WTC11 (cell line): ENCODE measurements around the gene TFB1M. TPM values are rescaled to one million over a fixed set of nuclear protein-coding genes. Genes with fewer than 3 reads are reported as not detected.

Experiments
- ATAC-seq: fragments of 200-7000 bp; cut with Tn5 transposase; 2 replicates; pipeline ENCODE4 v1.10.0; 2021; ENCODE audit warnings: mild to moderate bottlenecking, moderate library complexity
- CTCF ChIA-PET: fragments of 300-600 bp; sonication (Branson Sonifier 250); formaldehyde crosslinking; loops from one replicate; lab custom pipeline; 2021; ENCODE audit warnings: antibody characterized with exemption; lab: Charles Lee
- POLR2A ChIA-PET: fragments of 350-600 bp; sonication (Branson Sonifier 250); formaldehyde crosslinking; loops from one replicate; lab custom pipeline; 2021; ENCODE audit warnings: antibody characterized with exemption; lab: Charles Lee
- DNase-seq: peaks from one replicate; pipeline ENCODE4 v3.0.0; 2021; ENCODE audit warnings: low spot score
- H3K27ac Mint-ChIP-seq: 2 replicates; pipeline ENCODE4 v1.8.0; 2021; ENCODE audit warnings: mixed read lengths
- H3K27me3 Mint-ChIP-seq: 2 replicates; pipeline ENCODE4 v1.8.0; 2021; ENCODE audit warnings: low read depth, mild to moderate bottlenecking, moderate library complexity, mixed read lengths
- H3K36me3 Mint-ChIP-seq: 2 replicates; pipeline ENCODE4 v1.8.0; 2021; ENCODE audit warnings: mixed read lengths
- H3K4me1 Mint-ChIP-seq: 2 replicates; pipeline ENCODE4 v1.8.0; 2022; ENCODE audit warnings: mixed read lengths
- H3K4me3 Mint-ChIP-seq: 2 replicates; pipeline ENCODE4 v1.8.0; 2021; ENCODE audit warnings: mild to moderate bottlenecking, moderate library complexity, mixed read lengths
- H3K9me3 Mint-ChIP-seq: 2 replicates; pipeline ENCODE4 v1.8.0; 2021; ENCODE audit warnings: mixed read lengths
- E2F5 ChIP-seq: sonication (generic); formaldehyde crosslinking; IDR thresholded peaks from 2 replicates; pipeline ENCODE4 v1.8.1; 2022; ENCODE audit warnings: mild to moderate bottlenecking, moderate library complexity, missing genetic modification reagents
- EMX1 ChIP-seq: fragments of 250-450 bp; sonication (Bioruptor Pico); IDR thresholded peaks from 2 replicates; pipeline ENCODE4 v1.8.0; 2021; ENCODE audit warnings: mild to moderate bottlenecking
- GTF2I ChIP-seq: fragments of 250-450 bp; sonication (Bioruptor Pico); conservative IDR thresholded peaks from 2 replicates; pipeline ENCODE4 v1.4.0; 2021; ENCODE audit warnings: mild to moderate bottlenecking
- HMGXB4 ChIP-seq: sonication (generic); formaldehyde crosslinking; IDR thresholded peaks from 2 replicates; pipeline ENCODE4 v1.8.1; 2023; ENCODE audit warnings: mild to moderate bottlenecking, moderate library complexity, missing genetic modification reagents
- JUN ChIP-seq: sonication (generic); formaldehyde crosslinking; IDR thresholded peaks from 2 replicates; pipeline ENCODE4 v1.8.0; 2023; ENCODE audit warnings: mild to moderate bottlenecking, missing genetic modification reagents
- MAX ChIP-seq: sonication (generic); formaldehyde crosslinking; IDR thresholded peaks from 2 replicates; pipeline ENCODE4 v1.8.0; 2022; ENCODE audit warnings: mild to moderate bottlenecking, missing genetic modification reagents
- MYBL2 ChIP-seq: sonication (generic); formaldehyde crosslinking; IDR thresholded peaks from 2 replicates; pipeline ENCODE4 v1.8.1; 2023; ENCODE audit warnings: mild to moderate bottlenecking, moderate library complexity, missing genetic modification reagents
- NFATC4 ChIP-seq: fragments of 250-450 bp; sonication (Bioruptor Pico); IDR thresholded peaks from 2 replicates; pipeline ENCODE4 v1.9.0; 2021; ENCODE audit warnings: mild to moderate bottlenecking
- NR1H2 ChIP-seq: sonication (generic); formaldehyde crosslinking; IDR thresholded peaks from 2 replicates; pipeline ENCODE4 v1.9.0; 2021; ENCODE audit warnings: mild to moderate bottlenecking, moderate library complexity, missing genetic modification reagents
- ZNF416 ChIP-seq: fragments of 250-450 bp; sonication (Bioruptor Pico); IDR thresholded peaks from 2 replicates; pipeline ENCODE4 v1.9.0; 2021; ENCODE audit warnings: mild to moderate bottlenecking, inconsistent platforms
- ZNF425 ChIP-seq: fragments of 250-450 bp; sonication (Bioruptor Pico); conservative IDR thresholded peaks from 2 replicates; pipeline ENCODE4 v1.9.0; 2021; ENCODE audit warnings: mild to moderate bottlenecking
- total RNA-seq: library from RNA; stranded (reverse); gene quantifications from 3 replicates; pipeline ENCODE4 v1.2.3, GENCODE V29; 2021
- TF ChIP-seq, protein P1 (sequence below): sonication (generic); formaldehyde crosslinking; IDR thresholded peaks from 2 replicates; pipeline ENCODE4 v1.8.1; 2022; ENCODE audit warnings: low read depth, mild to moderate bottlenecking, moderate library complexity, missing genetic modification reagents, borderline replicate concordance
- TF ChIP-seq, protein P2 (sequence below): sonication (generic); formaldehyde crosslinking; IDR thresholded peaks from 2 replicates; pipeline ENCODE4 v1.8.1; 2023; ENCODE audit warnings: mild to moderate bottlenecking, missing genetic modification reagents, moderate library complexity
- TF ChIP-seq, protein P3 (sequence below): fragments of 250-450 bp; sonication (Bioruptor Pico); IDR thresholded peaks from 2 replicates; pipeline ENCODE4 v2.1.2; 2022; ENCODE audit warnings: mild to moderate bottlenecking, moderate library complexity

The TFB1M gene
- total RNA-seq, 1 experiment from 2014 or later: 41.8 TPM

DNA sequence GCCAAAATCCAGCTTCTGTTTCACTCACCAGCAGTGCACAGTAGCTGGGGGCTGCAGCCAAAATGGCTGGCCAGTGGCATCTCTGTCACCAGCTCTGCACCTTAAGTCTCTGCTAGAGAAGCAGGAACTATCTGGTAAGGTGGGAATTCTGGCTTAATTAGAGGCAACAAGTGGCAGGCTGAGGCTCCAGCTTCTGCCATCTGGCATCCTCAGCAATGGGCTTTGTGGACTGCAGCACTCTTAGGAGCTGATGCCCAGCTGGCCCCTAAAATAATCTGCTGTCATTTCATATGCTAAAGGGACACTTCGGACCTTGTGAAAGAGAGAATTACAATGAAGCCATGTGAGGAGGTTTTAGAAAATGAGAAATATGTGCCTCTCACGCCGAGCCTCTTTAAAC lies 55.1 kb downstream of the TFB1M start (continued):
- no peak for TF ChIP-seq HMGXB4 (CRISPR knock-in tag)

DNA sequence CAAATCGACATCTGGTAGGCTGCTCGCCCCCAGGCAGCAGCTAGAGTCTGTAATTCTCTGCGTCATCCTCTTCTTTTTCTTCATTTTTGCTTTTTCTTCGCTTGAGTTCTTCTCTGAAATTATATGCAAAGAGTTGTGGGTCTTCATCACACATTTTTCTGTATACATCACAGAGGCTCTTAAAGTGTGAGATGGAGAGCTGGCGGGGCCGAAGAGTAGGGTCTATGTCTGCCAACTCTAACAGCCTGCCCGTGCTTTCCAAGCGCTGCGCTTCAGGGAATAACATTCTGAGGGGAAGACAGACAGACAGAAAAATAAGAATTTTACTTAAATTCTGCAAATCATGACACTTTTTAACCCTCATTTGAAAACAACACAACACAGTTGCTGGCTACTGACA lies 56.5 kb downstream of the TFB1M start:
- CTCF ChIA-PET: interaction anchor here (0.8 to 3.4 kb wide), 3 partner anchors 10 to 80 kb away, joined by 3 to 14 read pairs (median 4); no protein-coding TSS in a partner anchor

More for the DNA sequence above, 56.5 kb downstream of the TFB1M start:
- no peak for TF ChIP-seq E2F5
- TF ChIP-seq ZNF425 (CRISPR knock-in tag): no peak
- no peak for TF ChIP-seq JUN (CRISPR knock-in tag)
- TF ChIP-seq EMX1: no peak
- TF ChIP-seq, protein P1, sequence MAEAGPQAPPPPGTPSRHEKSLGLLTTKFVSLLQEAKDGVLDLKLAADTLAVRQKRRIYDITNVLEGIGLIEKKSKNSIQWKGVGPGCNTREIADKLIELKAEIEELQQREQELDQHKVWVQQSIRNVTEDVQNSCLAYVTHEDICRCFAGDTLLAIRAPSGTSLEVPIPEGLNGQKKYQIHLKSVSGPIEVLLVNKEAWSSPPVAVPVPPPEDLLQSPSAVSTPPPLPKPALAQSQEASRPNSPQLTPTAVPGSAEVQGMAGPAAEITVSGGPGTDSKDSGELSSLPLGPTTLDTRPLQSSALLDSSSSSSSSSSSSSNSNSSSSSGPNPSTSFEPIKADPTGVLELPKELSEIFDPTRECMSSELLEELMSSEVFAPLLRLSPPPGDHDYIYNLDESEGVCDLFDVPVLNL (CRISPR knock-in tag): no peak
- no peak for TF ChIP-seq ZNF416 (CRISPR knock-in tag)
- TF ChIP-seq, protein P2, sequence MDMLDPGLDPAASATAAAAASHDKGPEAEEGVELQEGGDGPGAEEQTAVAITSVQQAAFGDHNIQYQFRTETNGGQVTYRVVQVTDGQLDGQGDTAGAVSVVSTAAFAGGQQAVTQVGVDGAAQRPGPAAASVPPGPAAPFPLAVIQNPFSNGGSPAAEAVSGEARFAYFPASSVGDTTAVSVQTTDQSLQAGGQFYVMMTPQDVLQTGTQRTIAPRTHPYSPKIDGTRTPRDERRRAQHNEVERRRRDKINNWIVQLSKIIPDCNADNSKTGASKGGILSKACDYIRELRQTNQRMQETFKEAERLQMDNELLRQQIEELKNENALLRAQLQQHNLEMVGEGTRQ (CRISPR knock-in tag): no peak
- TF ChIP-seq MAX (CRISPR knock-in tag): no peak
- TF ChIP-seq, protein P3, sequence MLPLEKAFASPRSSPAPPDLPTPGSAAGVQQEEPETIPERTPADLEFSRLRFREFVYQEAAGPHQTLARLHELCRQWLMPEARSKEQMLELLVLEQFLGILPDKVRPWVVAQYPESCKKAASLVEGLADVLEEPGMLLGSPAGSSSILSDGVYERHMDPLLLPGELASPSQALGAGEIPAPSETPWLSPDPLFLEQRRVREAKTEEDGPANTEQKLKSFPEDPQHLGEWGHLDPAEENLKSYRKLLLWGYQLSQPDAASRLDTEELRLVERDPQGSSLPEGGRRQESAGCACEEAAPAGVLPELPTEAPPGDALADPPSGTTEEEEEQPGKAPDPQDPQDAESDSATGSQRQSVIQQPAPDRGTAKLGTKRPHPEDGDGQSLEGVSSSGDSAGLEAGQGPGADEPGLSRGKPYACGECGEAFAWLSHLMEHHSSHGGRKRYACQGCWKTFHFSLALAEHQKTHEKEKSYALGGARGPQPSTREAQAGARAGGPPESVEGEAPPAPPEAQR (CRISPR knock-in tag): no peak
- TF ChIP-seq NR1H2 (CRISPR knock-in tag): no peak
- TF ChIP-seq MYBL2 (CRISPR knock-in tag): no peak
- TF ChIP-seq GTF2I (CRISPR knock-in tag): no peak
- no peak for TF ChIP-seq NFATC4 (CRISPR knock-in tag)
- Mint-ChIP-seq H3K36me3 (peaks cover 58% of the 10 kb centered on the region), H3K4me3 (no peak overlapping the region), H3K27me3 (no peaks in the 10 kb centered on the region), H3K27ac (no peak overlapping the region), H3K9me3 (no peaks in the 10 kb centered on the region), H3K4me1 (peaks cover 33% of the 10 kb centered on the region)
- DNase-seq: no peak
- no peak for ATAC-seq
- POLR2A ChIA-PET: interaction anchor here (0.5 kb wide), 1 partner anchor 977 kb away, joined by 5 read pairs; no protein-coding TSS in a partner anchor
